HPDE6-E6E7 (cell line): Measurements from ENCODE around the gene PTPN2.
"Not testable (repeated sequence)": the region's sequence is repeated elsewhere in the genome, so short reads cannot be mapped to it uniquely, and the experiment has no call there.

Source experiments
- DNase-seq: peaks from one replicate; pipeline ENCODE4 v3.0.0; 2011; ENCODE audit warnings: missing footprints; ENCODE audit errors: extremely low spot score

PTPN2 gene

GRCh38 chr18:12883684-12884405 is at the start of gene PTPN2:
PTPN2 (minus strand) TSS chr18:12884237; CDS start chr18:12884141, 96 bp downstream.
- DNase-seq, result peak; percentile 93

DNA sequence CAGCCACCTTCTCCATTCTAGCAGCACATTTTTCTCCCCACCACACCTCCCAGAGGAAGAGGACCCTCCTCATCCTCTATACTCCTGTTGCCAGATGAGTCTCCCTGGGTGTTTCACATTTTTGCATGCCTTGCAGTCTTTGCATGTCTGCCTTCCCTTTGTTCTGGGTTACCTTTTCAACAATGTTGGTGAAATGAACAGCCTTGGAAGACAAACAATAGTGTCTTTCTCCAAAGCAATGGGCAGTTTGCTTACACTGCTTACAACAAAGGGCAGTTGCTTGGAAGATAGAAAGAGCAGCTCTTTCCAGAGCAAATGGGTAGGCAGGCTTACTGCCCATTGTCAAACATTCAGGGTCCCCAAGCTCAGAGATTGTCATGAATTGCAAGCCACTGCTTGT is 49.3 kb upstream of the PTPN2 start:
- no peak for DNase-seq

DNA sequence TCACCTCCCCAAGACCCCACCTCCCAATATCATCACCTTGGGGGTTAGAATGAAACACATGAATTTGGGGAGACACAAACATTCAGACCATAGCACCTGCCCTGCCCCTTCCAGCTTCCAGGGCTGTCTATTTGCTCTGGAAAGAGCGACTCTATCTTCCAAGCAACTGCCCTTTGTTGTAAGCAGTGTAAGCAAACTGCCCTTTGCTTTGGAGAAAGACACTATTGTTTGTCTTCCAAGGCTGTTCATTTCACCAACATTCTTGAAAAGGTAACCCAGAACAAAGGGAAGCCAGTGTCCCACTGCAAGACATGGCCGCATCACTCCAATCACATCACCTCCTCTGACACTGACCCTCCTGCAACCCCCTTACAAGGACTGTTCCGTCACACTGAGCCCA is 46.9 kb upstream of the PTPN2 start:
- no peak for DNase-seq

GRCh38 chr18:12930376-12930775 is 46.3 kb upstream of the PTPN2 start:
- no peak for DNase-seq

DNA sequence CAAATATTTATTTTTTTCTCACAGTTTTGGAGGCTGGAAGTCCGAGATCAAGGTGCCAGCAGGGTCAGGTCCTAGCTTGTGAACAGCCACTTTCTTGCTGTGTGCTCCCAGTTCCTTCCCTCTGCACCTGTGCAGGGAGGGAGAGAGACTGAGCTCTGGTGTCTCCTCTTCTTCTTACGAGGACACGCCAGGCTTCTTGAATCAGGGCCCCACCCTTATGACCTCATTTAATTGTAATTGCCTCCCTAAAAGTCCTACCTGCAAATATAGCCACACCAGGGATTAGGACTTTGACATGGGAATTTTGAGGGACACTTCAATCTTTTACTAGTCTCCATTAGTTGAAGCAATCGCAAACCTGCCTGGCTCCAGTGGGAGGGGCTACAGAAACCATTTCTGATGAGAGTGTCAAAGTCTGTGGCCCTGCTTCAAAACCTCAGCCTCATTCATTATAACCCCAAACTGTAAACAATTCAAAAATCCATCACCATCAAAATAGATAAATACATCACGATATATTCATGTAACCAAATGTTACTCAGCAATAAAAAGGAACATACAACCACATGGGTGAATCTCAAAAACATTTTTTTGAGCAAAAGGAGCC is 45.5 kb upstream of the PTPN2 start:
- DNase-seq, result no peak

DNA sequence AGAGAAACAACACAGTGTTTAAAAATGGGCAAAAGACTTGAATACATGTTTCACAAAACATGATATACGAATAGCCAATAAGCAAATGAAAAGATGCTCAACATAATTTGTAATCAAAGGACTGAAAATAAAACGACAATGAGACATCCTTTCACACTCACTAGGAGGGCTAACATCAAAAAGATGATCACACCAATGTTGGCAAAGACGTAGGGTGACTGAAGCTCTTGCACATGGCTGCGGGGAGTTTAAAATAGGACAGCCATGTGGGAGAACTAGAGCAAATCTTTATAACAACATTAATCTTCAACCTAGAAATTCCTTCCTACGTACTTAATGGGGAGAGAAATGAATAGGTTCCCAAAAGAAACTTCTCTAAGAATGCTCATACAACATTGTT is 44.6 kb upstream of the PTPN2 start:
- DNase-seq, result no peak

GRCh38 chr18:12928206-12928605 is 44.2 kb upstream of the PTPN2 start:
- DNase-seq, result no peak

DNA sequence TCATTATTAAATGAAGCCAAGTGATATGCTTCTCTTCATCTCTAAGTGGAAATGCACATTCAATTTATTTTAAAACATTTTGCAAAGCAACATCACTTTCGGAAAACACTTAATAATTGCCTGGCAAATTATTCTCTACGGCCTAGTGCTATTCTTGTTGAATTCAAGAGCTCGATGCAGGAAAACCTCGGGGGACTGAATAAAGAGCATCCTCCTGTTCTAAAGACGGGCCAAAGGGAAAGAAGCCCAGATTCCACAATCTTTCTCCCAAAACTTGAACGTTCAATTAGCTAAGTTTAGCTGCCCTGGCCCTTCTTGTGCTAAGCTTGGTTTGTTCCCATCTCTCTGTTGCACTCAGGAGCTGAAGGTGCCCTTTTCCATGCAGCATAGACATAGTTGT is 40.6 kb upstream of the PTPN2 start:
- no peak for DNase-seq

DNA sequence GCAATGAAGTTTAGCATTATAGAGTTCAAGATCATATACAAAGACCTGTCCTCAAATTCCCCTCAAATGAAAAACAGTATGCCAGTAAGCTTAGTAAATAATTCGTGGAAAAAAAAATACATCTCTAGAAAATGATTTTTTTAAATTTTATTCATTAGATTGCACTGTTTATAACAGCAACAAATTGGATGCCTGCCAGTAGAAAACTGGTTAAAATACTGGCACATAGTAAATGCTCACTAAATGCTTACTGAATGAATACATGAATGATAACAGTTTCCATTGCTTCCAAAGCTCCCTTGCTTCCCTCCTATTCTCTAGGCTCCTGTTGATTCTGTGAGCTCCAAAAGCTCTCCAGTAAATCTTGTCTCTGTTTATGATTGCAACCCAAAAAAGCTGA is 38.2 kb upstream of the PTPN2 start:
- no peak for DNase-seq

- DNase-seq, result no peak
Observed at GRCh38 chr18:12921178-12921577, 37.1 kb upstream of the PTPN2 start.

DNA sequence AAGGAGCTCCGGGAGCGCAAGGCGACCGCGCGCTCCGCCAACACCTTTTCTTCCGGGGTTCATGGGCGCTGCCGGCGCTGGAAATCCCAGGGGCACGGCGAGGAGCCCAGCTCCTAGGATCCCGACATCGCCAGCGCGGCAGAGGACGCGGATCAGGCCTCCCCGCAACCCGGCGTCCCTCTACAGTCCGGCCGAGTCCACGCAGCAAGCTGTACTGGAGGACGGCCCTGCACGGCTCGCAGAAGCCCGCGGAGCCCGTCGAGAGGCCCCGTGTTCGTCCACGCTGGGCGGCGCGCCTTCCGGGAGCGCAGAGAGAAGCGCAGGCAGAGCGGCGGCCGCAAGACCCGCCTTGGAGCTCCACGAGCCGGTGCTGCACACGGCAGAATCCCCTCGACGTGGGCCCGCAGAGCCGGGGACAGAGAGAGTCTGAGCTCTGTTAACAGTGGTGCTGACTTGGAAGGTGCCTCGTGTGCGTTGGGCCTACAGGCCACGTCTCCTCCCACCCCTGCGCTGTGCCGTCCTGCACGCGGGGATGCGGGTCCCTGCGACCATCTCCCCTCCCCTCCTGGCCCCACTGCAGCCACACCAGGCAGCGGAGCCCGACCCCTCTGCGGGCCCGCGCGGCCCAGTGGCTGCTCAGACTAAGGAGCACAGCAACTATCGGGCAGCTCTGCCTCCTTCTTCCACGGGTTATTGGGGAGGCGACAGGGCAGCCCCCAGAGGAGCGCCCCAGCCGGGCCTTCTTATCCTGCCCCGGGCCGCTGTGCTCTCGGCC is 28.1 kb upstream of the PTPN2 start:
- DNase-seq, result no peak

GRCh38 chr18:12911025-12911928 is 27.2 kb upstream of the PTPN2 start:
- DNase-seq, result no peak

DNA sequence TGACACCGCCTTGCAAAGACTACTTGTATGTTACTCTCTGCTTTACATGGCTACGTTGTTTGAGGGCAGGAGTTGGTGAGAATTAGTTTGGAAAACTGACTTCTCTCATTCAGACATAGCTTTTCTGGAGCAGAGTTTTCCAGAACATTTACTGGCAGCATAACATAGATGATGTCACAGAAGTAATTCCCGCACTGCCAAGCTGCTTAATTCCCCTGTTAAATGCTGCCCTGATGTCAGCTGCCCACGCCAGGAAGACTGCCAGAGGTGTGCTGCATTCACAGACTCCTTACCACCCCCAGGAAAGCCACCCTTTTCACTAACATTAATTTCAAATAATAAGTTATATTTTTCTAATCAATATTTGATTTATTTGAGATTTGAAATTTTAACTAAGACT is 24.7 kb upstream of the PTPN2 start:
- no peak for DNase-seq

GRCh38 chr18:12907258-12907925 is 23.4 kb upstream of the PTPN2 start:
- DNase-seq, result no peak

DNA sequence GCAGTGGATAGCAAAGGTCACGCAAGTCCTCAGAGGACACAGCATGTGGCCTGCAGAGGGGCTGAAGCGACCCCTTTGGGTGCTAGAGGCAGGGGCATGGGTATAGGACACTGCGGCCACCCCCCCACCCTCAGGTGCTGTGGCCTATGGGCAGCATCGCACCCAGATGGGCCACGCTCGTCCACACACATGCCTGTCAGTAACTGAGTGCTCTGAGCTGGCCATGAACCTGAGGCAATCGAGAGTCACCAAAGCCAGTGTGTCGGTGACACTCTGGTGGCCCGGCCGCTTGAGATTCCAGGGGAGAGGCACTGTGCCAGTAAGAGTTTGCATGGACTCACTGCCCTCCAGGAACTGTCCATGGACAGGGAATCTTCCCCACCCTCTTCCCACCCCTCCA is 22.7 kb upstream of the PTPN2 start:
- no peak for DNase-seq

DNA sequence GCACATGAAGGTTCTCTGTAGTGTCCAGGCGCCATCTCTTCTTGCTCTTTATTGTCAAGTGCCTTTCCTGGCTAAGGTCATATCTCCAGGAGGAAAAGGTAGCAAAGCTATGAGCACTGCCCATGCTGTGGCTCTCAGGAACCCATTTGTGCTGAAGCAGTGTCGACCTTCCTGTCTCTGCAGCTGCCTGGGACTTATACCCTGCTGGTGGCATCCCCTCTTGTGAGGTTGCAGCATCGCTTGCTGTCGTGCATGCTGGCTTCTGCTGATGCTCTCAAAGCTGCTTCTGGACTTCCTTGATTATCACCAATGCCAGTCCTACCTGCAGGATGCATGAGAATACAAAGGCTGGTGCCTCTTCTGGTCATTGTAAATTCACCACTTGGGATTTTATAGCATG is 22.1 kb upstream of the PTPN2 start:
- DNase-seq, result no peak

DNA sequence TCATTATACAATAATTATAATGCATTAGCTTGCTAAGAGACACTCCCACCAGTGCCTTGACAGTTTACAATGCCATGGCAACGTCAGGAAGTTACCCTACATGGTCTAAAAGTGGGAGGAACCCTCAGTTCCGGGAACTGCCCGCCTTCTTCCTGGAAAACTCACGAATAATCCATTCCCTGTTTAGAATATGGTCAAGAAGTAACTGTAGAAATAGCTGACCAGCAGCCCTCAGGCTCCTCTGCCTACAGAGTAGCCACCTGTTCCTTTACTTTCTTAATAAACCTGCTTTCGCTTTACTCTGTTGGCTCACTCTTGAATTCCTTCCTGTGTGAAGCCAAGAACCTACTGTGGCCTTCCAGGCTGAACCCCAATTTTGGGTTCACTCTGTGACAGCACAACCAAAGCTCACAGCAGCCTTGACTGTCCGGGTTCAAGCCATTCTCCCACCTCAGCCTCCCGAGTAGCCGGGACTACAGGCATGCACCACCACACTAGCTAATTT is 20.0 kb upstream of the PTPN2 start:
- DNase-seq, result no peak

- not testable (repeated sequence) for DNase-seq
Observed at GRCh38 chr18:12901208-12901607, 17.2 kb upstream of the PTPN2 start.

- DNase-seq, result not testable (repeated sequence)
Observed at GRCh38 chr18:12896784-12897333, 12.8 kb upstream of the PTPN2 start.

- no peak for DNase-seq
Observed at GRCh38 chr18:12895626-12896025, 11.6 kb upstream of the PTPN2 start.

DNA sequence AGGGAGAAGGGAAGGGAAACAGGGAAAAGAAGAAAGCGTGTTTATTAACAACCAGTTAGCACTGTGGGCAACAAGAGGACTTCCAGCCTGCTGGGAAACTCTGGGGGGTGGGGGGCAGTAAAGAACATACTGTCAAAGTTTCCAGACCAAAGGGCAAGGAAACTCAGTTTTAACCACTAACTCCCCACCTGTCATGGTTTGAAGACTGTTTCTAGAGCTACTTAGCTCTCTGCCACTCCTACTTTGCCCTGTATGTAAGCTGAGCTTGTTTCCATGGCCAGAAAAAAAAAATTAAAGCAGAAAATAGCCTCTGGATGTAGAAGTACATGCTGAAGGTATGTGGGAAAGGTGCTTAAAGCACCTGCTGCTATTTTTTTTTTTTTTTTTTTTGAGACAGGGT is 11.0 kb upstream of the PTPN2 start:
- DNase-seq, result no peak
